ENCODE measurements around the gene PRKG1. TPM values are rescaled to one million over a fixed set of nuclear protein-coding genes. Genes with fewer than 3 reads are reported as not detected.

The PRKG1 gene
- total and polyA plus RNA-seq, 2 of the 8 experiments (the other 6 are each of a cell fraction or from before 2014, with no cell fraction given), result 4.2 to 15.2 TPM

GRCh38 chr10:51861731-51862130, 787.4 kb downstream of the PRKG1 start:
- Histone ChIP-seq H3K9me3 (ENCODE audit: insufficient read depth in 2 of 2, low read depth in 1 of 2, low read length in 1 of 2) (no peaks in the 10 kb centered on the region), H3K4me2 (ENCODE audit: insufficient read depth in 1 of 2, low read depth in 2 of 2, low read length in 2 of 2) (no peak overlapping the region), H2BK15ac (ENCODE audit: low read length) (no peak overlapping the region), H2BK12ac (ENCODE audit: low read depth, low read length) (no peak overlapping the region), H2AK5ac (ENCODE audit: low read depth, low read length) (no peak overlapping the region), H2BK5ac (ENCODE audit: low read depth, low read length) (no peak overlapping the region), H3K56ac (replicated peaks; ENCODE audit: insufficient read length, low read depth, low read length) (no peak overlapping the region), H3K4me1 (replicated peaks in 1 of 4; ENCODE audit: control insufficient read depth in 3 of 4, insufficient read depth in 4 of 4, low read length in 3 of 4) (peaks cover 0 to 5% (median 2%) of the 10 kb centered on the region in 4 experiments; a peak in 2 of 7 replicates), H4K8ac (ENCODE audit: extremely low read depth, insufficient read depth, low read length) (no peak overlapping the region), H3K27me3 (replicated peaks in 1 of 4; ENCODE audit: control insufficient read depth in 3 of 4, extremely low read depth in 1 of 4, insufficient read depth in 3 of 4, low read length in 3 of 4) (peaks cover 0 to 2% (median 0%) of the 10 kb centered on the region in 4 experiments; a peak in 3 of 7 replicates), H3K9ac (replicated peaks in 1 of 4; ENCODE audit: extremely low read depth in 1 of 4, low read depth in 3 of 4, low read length in 3 of 4) (no peak overlapping the region), H3K27ac (ENCODE audit: low read depth, low read length) (no peak overlapping the region), H4K91ac (replicated peaks; ENCODE audit: insufficient read length, low read length) (no peak overlapping the region), H3K14ac (ENCODE audit: insufficient read length) (no peak overlapping the region), H3K4ac (replicated peaks; ENCODE audit: insufficient read length, low read depth, low read length) (no peak overlapping the region), H2BK120ac (replicated peaks; ENCODE audit: low read depth, low read length) (no peak overlapping the region), H3K23ac (ENCODE audit: insufficient read length) (no peak overlapping the region), H2BK20ac (ENCODE audit: low read length) (no peak overlapping the region), H4K5ac (ENCODE audit: insufficient read length, low read depth, low read length) (no peak overlapping the region), H3K23me2 (ENCODE audit: low read depth, low read length) (no peaks in the 10 kb centered on the region), H2AFZ (ENCODE audit: low read length) (no peak overlapping the region), H4K20me1 (replicated peaks in 1 of 2; ENCODE audit: control insufficient read depth in 1 of 2, insufficient read depth in 2 of 2, low read length in 2 of 2) (no peaks in the 10 kb centered on the region), H3K4me3 (ENCODE audit: extremely low read depth in 1 of 4, insufficient read depth in 2 of 4, low read depth in 3 of 4, low read length in 4 of 4) (no peak overlapping the region), H3K79me1 (ENCODE audit: low read depth, low read length) (no peaks in the 10 kb centered on the region), H3K79me2 (ENCODE audit: control insufficient read depth in 1 of 2, insufficient read depth in 2 of 2, low read length in 2 of 2) (no peaks in the 10 kb centered on the region), H3K36me3 (ENCODE audit: control insufficient read depth in 2 of 4, insufficient read depth in 4 of 4, low read length in 3 of 4) (no peaks in the 10 kb centered on the region), H3K18ac (ENCODE audit: extremely low read depth, low read length) (no peak overlapping the region)
- POLR2A ChIA-PET (ENCODE audit: partially characterized antibody), result interaction anchor here (0.8 kb wide), 1 partner anchor 48 kb away, joined by 3 read pairs; no protein-coding TSS in a partner anchor
- DNase-seq (ENCODE audit: low read depth in 1 of 2, low spot score in 2 of 2) (no peak), FAIRE-seq (no peak)
- 91% methylated on average over 4 of the region's 4 CpGs; no CpG with 5 or more reads in 1 of the 2 experiments for WGBS, 2 experiments (ENCODE audit: extremely low coverage in 1 of 2, insufficient coverage in 1 of 2, insufficient read length in 1 of 2, insufficient replicate concordance in 2 of 2, low coverage in 1 of 2, low lambda C conversion rate in 2 of 2, missing lambda C conversion rate in 1 of 2)
- CTCF ChIA-PET (ENCODE audit: partially characterized antibody), result interaction anchor here (1.2 kb wide), 1 partner anchor 15 kb away, joined by 4 read pairs; no protein-coding TSS in a partner anchor
- TF ChIP-seq POU5F1 (IDR thresholded peaks at IDR 0.05; ENCODE audit: low read depth, low read length) (no peak), RBBP5 (IDR thresholded peaks at IDR 0.05; ENCODE audit: borderline replicate concordance, low read depth, low read length) (no peak), JUN (IDR thresholded peaks at IDR 0.05; ENCODE audit: low read depth, low read length) (no peak), EGR1 (IDR thresholded peaks at IDR 0.05; ENCODE audit: borderline replicate concordance, low read depth, low read length) (no peak), USF2 (IDR thresholded peaks at IDR 0.05; ENCODE audit: low read length) (no peak), E2F6 (IDR thresholded peaks at IDR 0.05) (no peak), HDAC6 (IDR thresholded peaks at IDR 0.05; ENCODE audit: low read depth, low read length) (no peak), POLR2A (IDR thresholded peaks at IDR 0.05; ENCODE audit: control extremely low read depth in 1 of 2, low read depth in 2 of 2, low read length in 2 of 2) (no peak), EP300 (IDR thresholded peaks at IDR 0.05; ENCODE audit: borderline replicate concordance in 1 of 2, low read depth in 2 of 2, low read length in 2 of 2) (no peak), HDAC2 (IDR thresholded peaks at IDR 0.05; ENCODE audit: borderline replicate concordance in 1 of 2, low read depth in 2 of 2, low read length in 2 of 2) (no peak), CREB1 (IDR thresholded peaks at IDR 0.05) (no peak), BRCA1 (IDR thresholded peaks at IDR 0.05; ENCODE audit: low read depth, low read length) (no peak)

Data from H1 (cell line).